ENCODE measurements around the gene EIF4G1.

The EIF4G1 gene

GRCh38 chr3:184377374-184377773 lies 63.0 kb downstream of the EIF4G1 start:
- Histone ChIP-seq H3K79me1 (ENCODE audit: low read depth, low read length) (no peaks in the 10 kb centered on the region), H3K4me1 (ENCODE audit: control insufficient read depth in 2 of 2, insufficient read depth in 1 of 2, low read depth in 1 of 2, low read length in 2 of 2) (peaks cover 26 to 41% of the 10 kb centered on the region in 2 donors), H3K14ac (ENCODE audit: low read length) (no peak overlapping the region), H3K27ac (replicated peaks; ENCODE audit: low read length) (no peak overlapping the region), H3K9ac (ENCODE audit: low read depth, low read length, poor library complexity) (no peak overlapping the region), H3K23ac (ENCODE audit: low read depth, low read length, poor library complexity) (no peak overlapping the region), H3K4ac (ENCODE audit: low read length) (no peak overlapping the region), H2AFZ (ENCODE audit: low read length) (peak overlapping the region; percentile 90), H3K18ac (ENCODE audit: low read length) (peak overlapping the region; percentile 86), H3K27me3 (ENCODE audit: control insufficient read depth in 3 of 3, insufficient read depth in 3 of 3, low read depth in 1 of 3, low read length in 3 of 3) (peaks cover 8 to 22% (median 18%) of the 10 kb centered on the region in 3 experiments), H2BK120ac (ENCODE audit: low read depth, low read length) (no peak overlapping the region), H3K9me3 (replicated peaks in 1 of 2; ENCODE audit: control insufficient read depth in 2 of 2, insufficient read depth in 1 of 2, low read depth in 1 of 2, low read length in 2 of 2) (no peaks in the 10 kb centered on the region), H2BK12ac (ENCODE audit: low read length) (no peak overlapping the region), H2AK5ac (ENCODE audit: low read depth, low read length) (peak overlapping the region; percentile 10), H3K4me3 (ENCODE audit: low read length in 2 of 2) (peak overlapping the region in 1 of 2 donors; percentile 49), H2BK5ac (ENCODE audit: low read length) (no peak overlapping the region), H3K4me2 (ENCODE audit: insufficient read depth, low read length, poor library complexity, severe bottlenecking) (no peak overlapping the region), H2BK15ac (ENCODE audit: low read length) (no peak overlapping the region), H3K36me3 (replicated peaks in 1 of 2; ENCODE audit: control insufficient read depth in 2 of 2, insufficient read depth in 2 of 2, low read length in 2 of 2) (peaks cover 0 to 8% of the 10 kb centered on the region in 2 donors), H4K91ac (ENCODE audit: low read depth, low read length, poor library complexity) (no peak overlapping the region), H4K8ac (ENCODE audit: low read depth, low read length) (peak overlapping the region; percentile 84)
- no CpG with 5 or more reads among the region's 5 CpGs for WGBS, 2 donors (ENCODE audit: extremely low coverage in 2 of 2, insufficient read length in 2 of 2, insufficient replicate concordance in 1 of 2)
- DNase-seq (ENCODE audit: low spot score): no peak

GRCh38 chr3:184377882-184378445 lies 63.6 kb downstream of the EIF4G1 start, which contains the start of gene THPO:
Gene THPO (minus strand): TSS chr3:184378207. CDS start chr3:184376259, 1,948 bp downstream.
- H4K8ac ChIP-seq (ENCODE audit: low read depth, low read length): peak within 1 kb of the TSS; percentile 84
- H3K18ac ChIP-seq (ENCODE audit: low read length): peak within 1 kb of the TSS; percentile 86
- no peaks in the 10 kb centered on the region for H3K79me1 ChIP-seq (ENCODE audit: low read depth, low read length)
- peak within 1 kb of the TSS; percentile 78 for H2BK12ac ChIP-seq (ENCODE audit: low read length)
- DNase-seq (ENCODE audit: low spot score): no peak
- H4K91ac ChIP-seq (ENCODE audit: low read depth, low read length, poor library complexity): no peak within 1 kb of the TSS
- H3K4me1 ChIP-seq (ENCODE audit: control insufficient read depth in 2 of 2, insufficient read depth in 1 of 2, low read depth in 1 of 2, low read length in 2 of 2): peaks cover 26 to 41% of the 10 kb centered on the region in 2 donors
- H3K27ac ChIP-seq (replicated peaks; ENCODE audit: low read length): peak within 1 kb of the TSS; percentile 35
- peak within 1 kb of the TSS; percentile 90 for H2AFZ ChIP-seq (ENCODE audit: low read length)
- no peak within 1 kb of the TSS for H3K4me2 ChIP-seq (ENCODE audit: insufficient read depth, low read length, poor library complexity, severe bottlenecking)
- H3K9me3 ChIP-seq (replicated peaks in 1 of 2; ENCODE audit: control insufficient read depth in 2 of 2, insufficient read depth in 1 of 2, low read depth in 1 of 2, low read length in 2 of 2): no peaks in the 10 kb centered on the region
- H2BK15ac ChIP-seq (ENCODE audit: low read length): peak within 1 kb of the TSS; percentile 64
- no peak within 1 kb of the TSS for H2BK120ac ChIP-seq (ENCODE audit: low read depth, low read length)
- no CpG with 5 or more reads among the region's 7 CpGs for WGBS, 2 donors (ENCODE audit: extremely low coverage in 2 of 2, insufficient read length in 2 of 2, insufficient replicate concordance in 1 of 2)
- H3K14ac ChIP-seq (ENCODE audit: low read length): no peak within 1 kb of the TSS
- H3K27me3 ChIP-seq (ENCODE audit: control insufficient read depth in 3 of 3, insufficient read depth in 3 of 3, low read depth in 1 of 3, low read length in 3 of 3): peaks cover 8 to 22% (median 18%) of the 10 kb centered on the region in 3 experiments
- H3K36me3 ChIP-seq (replicated peaks in 1 of 2; ENCODE audit: control insufficient read depth in 2 of 2, insufficient read depth in 2 of 2, low read length in 2 of 2): peaks cover 0 to 8% of the 10 kb centered on the region in 2 donors
- peak within 1 kb of the TSS; percentile 10 for H2BK5ac ChIP-seq (ENCODE audit: low read length)
- H3K4ac ChIP-seq (ENCODE audit: low read length): no peak within 1 kb of the TSS
- no peak within 1 kb of the TSS for H3K23ac ChIP-seq (ENCODE audit: low read depth, low read length, poor library complexity)
- peak within 1 kb of the TSS; percentile 75 for H3K9ac ChIP-seq (ENCODE audit: low read depth, low read length, poor library complexity)
- H3K4me3 ChIP-seq (ENCODE audit: low read length in 2 of 2): peak within 1 kb of the TSS in 1 of 2 donors; percentile 49
- H2AK5ac ChIP-seq (ENCODE audit: low read depth, low read length): peak within 1 kb of the TSS; percentile 95

GRCh38 chr3:184378651-184379357 lies 64.4 kb downstream of the EIF4G1 start:
- H3K27ac ChIP-seq (replicated peaks; ENCODE audit: low read length): no peak overlapping the region
- no CpG with 5 or more reads among the region's 10 CpGs for WGBS, 2 donors (ENCODE audit: extremely low coverage in 2 of 2, insufficient read length in 2 of 2, insufficient replicate concordance in 1 of 2)

More at GRCh38 chr3:184378651-184379357, 64.4 kb downstream of the EIF4G1 start:
- Histone ChIP-seq H3K36me3 (replicated peaks in 1 of 2; ENCODE audit: control insufficient read depth in 2 of 2, insufficient read depth in 2 of 2, low read length in 2 of 2) (peaks cover 0 to 8% of the 10 kb centered on the region in 2 donors), H4K91ac (ENCODE audit: low read depth, low read length, poor library complexity) (no peak overlapping the region), H2AK5ac (ENCODE audit: low read depth, low read length) (peak overlapping the region; percentile 95), H3K4me3 (ENCODE audit: low read length in 2 of 2) (peak overlapping the region in 1 of 2 donors; percentile 49), H3K4ac (ENCODE audit: low read length) (no peak overlapping the region), H3K4me1 (ENCODE audit: control insufficient read depth in 2 of 2, insufficient read depth in 1 of 2, low read depth in 1 of 2, low read length in 2 of 2) (peaks cover 26 to 41% of the 10 kb centered on the region in 2 donors), H3K9ac (ENCODE audit: low read depth, low read length, poor library complexity) (peak overlapping the region; percentile 75), H2AFZ (ENCODE audit: low read length) (peak overlapping the region; percentile 90), H3K27me3 (ENCODE audit: control insufficient read depth in 3 of 3, insufficient read depth in 3 of 3, low read depth in 1 of 3, low read length in 3 of 3) (peaks cover 8 to 22% (median 18%) of the 10 kb centered on the region in 3 experiments), H3K79me1 (ENCODE audit: low read depth, low read length) (no peaks in the 10 kb centered on the region), H3K14ac (ENCODE audit: low read length) (peak overlapping the region; percentile 27), H2BK5ac (ENCODE audit: low read length) (peak overlapping the region; percentile 10), H3K18ac (ENCODE audit: low read length) (peak overlapping the region; percentile 82), H3K23ac (ENCODE audit: low read depth, low read length, poor library complexity) (no peak overlapping the region), H4K8ac (ENCODE audit: low read depth, low read length) (no peak overlapping the region), H3K9me3 (replicated peaks in 1 of 2; ENCODE audit: control insufficient read depth in 2 of 2, insufficient read depth in 1 of 2, low read depth in 1 of 2, low read length in 2 of 2) (no peaks in the 10 kb centered on the region), H2BK12ac (ENCODE audit: low read length) (peak overlapping the region; percentile 78), H2BK120ac (ENCODE audit: low read depth, low read length) (no peak overlapping the region), H3K4me2 (ENCODE audit: insufficient read depth, low read length, poor library complexity, severe bottlenecking) (no peak overlapping the region), H2BK15ac (ENCODE audit: low read length) (peak overlapping the region; percentile 64)
- DNase-seq (ENCODE audit: low spot score): no peak
